H9 (cell line): ENCODE data around the gene CTAGE1. TPM values are rescaled to one million over a fixed set of nuclear protein-coding genes. Genes with fewer than 3 reads are reported as not detected.

Experiments used
- DNase-seq: peaks from one replicate; pipeline ENCODE4 v3.0.0-alpha.2; 2017
- H2AFZ ChIP-seq: one replicate; pipeline ENCODE4 v1.6.1; 2013; ENCODE audit warnings: mild to moderate bottlenecking, low read length, control low read depth, moderate library complexity
- H2AK5ac ChIP-seq: 2 replicates; pipeline ENCODE4 v1.6.1; 2013; ENCODE audit warnings: low read length, control low read depth, mixed read lengths; ENCODE audit not compliant: insufficient read length
- H2BK120ac ChIP-seq: one replicate; pipeline ENCODE4 v1.6.1; 2013; ENCODE audit warnings: low read depth, mild to moderate bottlenecking, low read length, control low read depth, inconsistent platforms; ENCODE audit not compliant: poor library complexity, severe bottlenecking
- H2BK12ac ChIP-seq: 2 replicates; pipeline ENCODE4 v1.6.1; 2013; ENCODE audit warnings: low read length, control low read depth, mixed read lengths, low read depth; ENCODE audit not compliant: insufficient read length
- H2BK15ac ChIP-seq: 2 replicates; pipeline ENCODE4 v1.6.1; 2013; ENCODE audit warnings: low read depth, low read length, control low read depth
- H2BK20ac ChIP-seq: one replicate; pipeline ENCODE4 v1.6.1; 2013; ENCODE audit warnings: low read depth, mild to moderate bottlenecking, low read length, control low read depth, inconsistent platforms; ENCODE audit not compliant: poor library complexity, severe bottlenecking
- H2BK5ac ChIP-seq: 2 replicates; pipeline ENCODE4 v1.6.1; 2013; ENCODE audit warnings: low read length, control low read depth, mixed read lengths; ENCODE audit not compliant: insufficient read length
- H3K14ac ChIP-seq: 2 replicates; pipeline ENCODE4 v1.6.1; 2013; ENCODE audit warnings: low read length, control low read depth; ENCODE audit not compliant: insufficient read depth
- H3K18ac ChIP-seq: 2 replicates; pipeline ENCODE4 v1.6.1; 2013; ENCODE audit warnings: low read depth, mild to moderate bottlenecking, mixed read lengths, low read length, control low read depth; ENCODE audit not compliant: insufficient read length
- H3K23ac ChIP-seq: 2 replicates; pipeline ENCODE4 v1.6.1; 2013; ENCODE audit warnings: low read length, control low read depth, mixed read lengths, low read depth; ENCODE audit not compliant: insufficient read length
- H3K23me2 ChIP-seq: 2 replicates; pipeline ENCODE4 v1.6.1; 2013; ENCODE audit warnings: low read depth, mild to moderate bottlenecking, mixed read lengths, low read length, control low read depth; ENCODE audit not compliant: insufficient read length, poor library complexity, severe bottlenecking
- H3K27ac ChIP-seq: 2 replicates; pipeline ENCODE4 v1.5.1; 2013; ENCODE audit warnings: low read length, control low read depth, mixed read lengths, low read depth; ENCODE audit not compliant: insufficient read length
- H3K27me3 ChIP-seq: 2 replicates; pipeline ENCODE4 v1.6.1; 2013; ENCODE audit warnings: low read length, control low read depth, inconsistent platforms; ENCODE audit not compliant: insufficient read depth
- H3K4ac ChIP-seq: 2 replicates; pipeline ENCODE4 v1.6.1; 2013; ENCODE audit warnings: low read depth, mild to moderate bottlenecking, control low read depth, inconsistent platforms, low read length, moderate library complexity
- H3K4me1 ChIP-seq: 2 replicates; pipeline ENCODE4 v1.6.1; 2013; ENCODE audit warnings: low read length, control low read depth, inconsistent platforms; ENCODE audit not compliant: insufficient read depth
- H3K4me2 ChIP-seq: 2 replicates; pipeline ENCODE4 v1.6.1; 2013; ENCODE audit warnings: low read length, control low read depth, mixed read lengths; ENCODE audit not compliant: insufficient read length, insufficient read depth
- H3K56ac ChIP-seq: 2 replicates; pipeline ENCODE4 v1.6.1; 2013; ENCODE audit warnings: low read depth, mild to moderate bottlenecking, mixed read lengths, low read length, control low read depth; ENCODE audit not compliant: insufficient read length
- H3K79me1 ChIP-seq: 2 replicates; pipeline ENCODE4 v1.6.1; 2013; ENCODE audit warnings: low read depth, mild to moderate bottlenecking, moderate library complexity, low read length, control low read depth, inconsistent platforms; ENCODE audit not compliant: insufficient read depth, poor library complexity, severe bottlenecking
- H3K79me2 ChIP-seq: 2 replicates; pipeline ENCODE4 v1.6.1; 2013; ENCODE audit warnings: low read length, control low read depth, inconsistent platforms; ENCODE audit not compliant: insufficient read depth
- H3K9ac ChIP-seq: 2 replicates; pipeline ENCODE4 v1.6.1; 2013; ENCODE audit warnings: low read length, control low read depth, mixed read lengths; ENCODE audit not compliant: insufficient read length; ENCODE audit errors: extremely low read depth
- H3K9me3 ChIP-seq: one replicate; pipeline ENCODE4 v1.6.1; 2013; ENCODE audit warnings: low read depth, low read length, inconsistent platforms; ENCODE audit not compliant: control insufficient read depth
- H3T11ph ChIP-seq: one replicate; pipeline ENCODE4 v1.6.1; 2013; ENCODE audit warnings: mild to moderate bottlenecking, low read length, control low read depth, inconsistent platforms
- H4K20me1 ChIP-seq: one replicate; pipeline ENCODE4 v1.6.1; 2013; ENCODE audit not compliant: control insufficient read depth, insufficient read length, insufficient read depth
- H4K5ac ChIP-seq: 2 replicates; pipeline ENCODE4 v1.6.1; 2013; ENCODE audit warnings: low read depth, mild to moderate bottlenecking, mixed read lengths, low read length, control low read depth; ENCODE audit not compliant: insufficient read length
- H4K8ac ChIP-seq: replicated peaks from 2 replicates; pipeline ENCODE4 v1.6.1; 2013; ENCODE audit warnings: low read length, control low read depth, mixed read lengths, low read depth; ENCODE audit not compliant: insufficient read length
- H4K91ac ChIP-seq: 2 replicates; pipeline ENCODE4 v1.6.1; 2013; ENCODE audit warnings: low read depth, mild to moderate bottlenecking, moderate library complexity, mixed read lengths, low read length, control low read depth; ENCODE audit not compliant: insufficient read length
- H3K27ac Mint-ChIP-seq, 3 experiments: 2 replicates in 2 of 3; 3 replicates in 1 of 3; pipeline ENCODE4 v1.8.0; 2020 to 2021; ENCODE audit warnings: mixed read lengths in 3 of 3, mild to moderate bottlenecking in 1 of 3, moderate library complexity in 1 of 3
- H3K27me3 Mint-ChIP-seq: 2 replicates; pipeline ENCODE4 v1.8.0; 2021; ENCODE audit warnings: low read depth, mild to moderate bottlenecking, moderate library complexity, mixed read lengths
- H3K36me3 Mint-ChIP-seq, 3 experiments: 2 replicates in 2 of 3; 3 replicates in 1 of 3; pipeline ENCODE4 v1.8.0; 2020 to 2021; ENCODE audit warnings: low read depth in 3 of 3, mixed read lengths in 3 of 3; ENCODE audit not compliant: insufficient read depth in 1 of 3
- H3K4me1 Mint-ChIP-seq, 2 experiments: 2 replicates each; pipeline ENCODE4 v1.8.0; 2020; ENCODE audit warnings: mixed read lengths in 2 of 2
- H3K4me3 Mint-ChIP-seq, 2 experiments: 2 replicates in 1 of 2; 3 replicates in 1 of 2; pipeline ENCODE4 v1.8.0; 2020 to 2021; ENCODE audit warnings: mild to moderate bottlenecking in 2 of 2, mixed read lengths in 2 of 2, moderate library complexity in 1 of 2
- H3K9me3 Mint-ChIP-seq, 2 experiments: 2 replicates in 1 of 2; 3 replicates in 1 of 2; pipeline ENCODE4 v1.8.0; 2020; ENCODE audit warnings: mild to moderate bottlenecking in 2 of 2, mixed read lengths in 2 of 2, moderate library complexity in 1 of 2
- WGBS: extraction: QIAGEN DNeasy Blood & Tissue Kit; methylation state at CpG from one replicate; pipeline ENCODE4 v1.1.7; 2013; ENCODE audit warnings: missing lambda C conversion rate, low lambda C conversion rate, mixed read lengths; ENCODE audit not compliant: insufficient read length; ENCODE audit errors: extremely low coverage; 5-methylcytosine and 5-hydroxymethylcytosine counted together
- total RNA-seq: library from RNA; stranded (reverse); gene quantifications from 2 replicates; pipeline ENCODE4 v1.2.1, GENCODE V29; 2021
- TF ChIP-seq, protein P1 (sequence below): fragments of 200-600 bp; sonication (generic); conservative IDR thresholded peaks from 3 replicates; pipeline ENCODE4 v1.8.0; 2021; ENCODE audit warnings: antibody characterized with exemption, mild to moderate bottlenecking

Gene CTAGE1
- total RNA-seq, 1 experiment from 2014 or later = not detected

DNA sequence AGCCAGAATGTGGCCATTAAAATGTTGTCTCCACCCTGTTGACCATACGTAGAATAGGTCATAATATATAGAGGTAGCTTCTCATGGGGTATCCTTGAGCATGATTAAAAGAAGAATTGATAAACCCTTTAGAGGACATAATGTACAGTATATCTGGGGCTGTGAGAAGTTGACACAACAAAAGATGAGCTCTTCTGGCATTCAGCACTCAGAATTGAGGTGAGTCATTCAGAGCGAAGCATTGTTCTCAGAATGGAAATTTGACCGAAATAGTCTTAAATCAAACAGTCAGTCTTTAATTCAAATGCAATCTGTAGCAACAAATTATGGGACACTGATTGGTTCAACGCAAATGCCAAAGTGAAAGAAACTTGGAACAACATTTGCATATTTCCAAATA, 47.3 kb downstream of the CTAGE1 start:
- H2AK5ac ChIP-seq = no peak overlapping the region
- H4K20me1 ChIP-seq = no peaks in the 10 kb centered on the region
- no peaks in the 10 kb centered on the region for H3K4me1 ChIP-seq
- no peak overlapping the region for H2BK15ac ChIP-seq
- no peak overlapping the region for H2BK20ac ChIP-seq
- WGBS = no CpG with 5 or more reads among the region's 4 CpGs
- no peak overlapping the region for H2AFZ ChIP-seq
- H3K18ac ChIP-seq = no peak overlapping the region
- no peaks in the 10 kb centered on the region for H3K4me1 Mint-ChIP-seq
- H3K9me3 Mint-ChIP-seq = peaks cover 3 to 5% of the 10 kb centered on the region in 2 experiments; a peak in 4 of 5 replicates
- TF ChIP-seq, protein P1, sequence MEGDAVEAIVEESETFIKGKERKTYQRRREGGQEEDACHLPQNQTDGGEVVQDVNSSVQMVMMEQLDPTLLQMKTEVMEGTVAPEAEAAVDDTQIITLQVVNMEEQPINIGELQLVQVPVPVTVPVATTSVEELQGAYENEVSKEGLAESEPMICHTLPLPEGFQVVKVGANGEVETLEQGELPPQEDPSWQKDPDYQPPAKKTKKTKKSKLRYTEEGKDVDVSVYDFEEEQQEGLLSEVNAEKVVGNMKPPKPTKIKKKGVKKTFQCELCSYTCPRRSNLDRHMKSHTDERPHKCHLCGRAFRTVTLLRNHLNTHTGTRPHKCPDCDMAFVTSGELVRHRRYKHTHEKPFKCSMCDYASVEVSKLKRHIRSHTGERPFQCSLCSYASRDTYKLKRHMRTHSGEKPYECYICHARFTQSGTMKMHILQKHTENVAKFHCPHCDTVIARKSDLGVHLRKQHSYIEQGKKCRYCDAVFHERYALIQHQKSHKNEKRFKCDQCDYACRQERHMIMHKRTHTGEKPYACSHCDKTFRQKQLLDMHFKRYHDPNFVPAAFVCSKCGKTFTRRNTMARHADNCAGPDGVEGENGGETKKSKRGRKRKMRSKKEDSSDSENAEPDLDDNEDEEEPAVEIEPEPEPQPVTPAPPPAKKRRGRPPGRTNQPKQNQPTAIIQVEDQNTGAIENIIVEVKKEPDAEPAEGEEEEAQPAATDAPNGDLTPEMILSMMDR = no peak
- no peaks in the 10 kb centered on the region for H3K36me3 Mint-ChIP-seq
- no peak overlapping the region for H3K4me2 ChIP-seq
- H4K8ac ChIP-seq = no peak overlapping the region
- no peak overlapping the region for H4K91ac ChIP-seq
- no peaks in the 10 kb centered on the region for H3K9me3 ChIP-seq
- H2BK5ac ChIP-seq = no peak overlapping the region
- H3K79me2 ChIP-seq = no peaks in the 10 kb centered on the region
- no peak overlapping the region for H3K14ac ChIP-seq
- no peaks in the 10 kb centered on the region for H3K27me3 ChIP-seq
- no peak overlapping the region for H4K5ac ChIP-seq
- H3K4me3 Mint-ChIP-seq = no peak overlapping the region
- H2BK120ac ChIP-seq = no peak overlapping the region
- H3K27me3 Mint-ChIP-seq = peaks cover 24% of the 10 kb centered on the region
- no peak overlapping the region for H3K23ac ChIP-seq
- no peak overlapping the region for H3K4ac ChIP-seq
- no peak overlapping the region for H3K56ac ChIP-seq
- H3K9ac ChIP-seq = no peak overlapping the region
- no peak overlapping the region for H3K27ac Mint-ChIP-seq
- no peak overlapping the region for H2BK12ac ChIP-seq
- H3T11ph ChIP-seq = no peak overlapping the region
- H3K79me1 ChIP-seq = no peaks in the 10 kb centered on the region
- no peaks in the 10 kb centered on the region for H3K23me2 ChIP-seq
- H3K27ac ChIP-seq = no peak overlapping the region
- no peak for DNase-seq
